ENCODE data around the gene NEK6. TPM values are rescaled to one million over a fixed set of nuclear protein-coding genes. Genes with fewer than 3 reads are reported as not detected.

Gene NEK6
- total and polyA plus RNA-seq, 8 donors, result 38.4 to 132 (median 45.0) TPM

GRCh38 chr9:124376329-124376728 is 118.6 kb downstream of the NEK6 start:
- TF ChIP-seq CTCF (IDR thresholded peaks at IDR 0.05), result no peak
- Histone ChIP-seq H3K4me3 (no peak overlapping the region), H3K27ac (no peak overlapping the region), H3K4me1 (peaks cover 3 to 40% of the 10 kb centered on the region in 2 donors), H3K9me3 (no peaks in the 10 kb centered on the region), H3K27me3 (no peaks in the 10 kb centered on the region), H3K36me3 (peaks cover 0 to 20% of the 10 kb centered on the region in 2 donors)
- ATAC-seq (no peak), DNase-seq (no peak)
- intact Hi-C loops (cut with DNase I), result no loop called here

- H3K27ac ChIP-seq, result no peak overlapping the region
- peaks cover 0 to 21% of the 10 kb centered on the region in 2 donors for H3K36me3 ChIP-seq
- no peaks in the 10 kb centered on the region for H3K9me3 ChIP-seq
- intact Hi-C loops (cut with DNase I), result no loop called here
- TF ChIP-seq CTCF (IDR thresholded peaks at IDR 0.05), result no peak
- DNase-seq, result no peak
- H3K4me3 ChIP-seq, result no peak overlapping the region
- H3K27me3 ChIP-seq, result no peaks in the 10 kb centered on the region
- peaks cover 0 to 35% of the 10 kb centered on the region in 2 donors for H3K4me1 ChIP-seq
- ATAC-seq, result no peak
Measured at GRCh38 chr9:124377551-124378406, 120.0 kb downstream of the NEK6 start.

GRCh38 chr9:124381170-124381945 is 123.6 kb downstream of the NEK6 start:
- Histone ChIP-seq H3K4me1 (peaks cover 3 to 44% of the 10 kb centered on the region in 2 donors), H3K9me3 (no peaks in the 10 kb centered on the region), H3K4me3 (no peak overlapping the region), H3K27ac (peak overlapping the region in 1 of 2 donors; percentile 66), H3K27me3 (no peaks in the 10 kb centered on the region), H3K36me3 (peaks cover 0 to 26% of the 10 kb centered on the region in 2 donors)
- intact Hi-C loops (cut with DNase I), result loop anchor here in 1 of 2 donors (10.0 kb wide), 1 partner anchor 257 kb away; no protein-coding TSS in a partner anchor
- DNase-seq, result no peak
- no peak for TF ChIP-seq CTCF (IDR thresholded peaks at IDR 0.05)
- ATAC-seq, result peak; percentile 21

DNA sequence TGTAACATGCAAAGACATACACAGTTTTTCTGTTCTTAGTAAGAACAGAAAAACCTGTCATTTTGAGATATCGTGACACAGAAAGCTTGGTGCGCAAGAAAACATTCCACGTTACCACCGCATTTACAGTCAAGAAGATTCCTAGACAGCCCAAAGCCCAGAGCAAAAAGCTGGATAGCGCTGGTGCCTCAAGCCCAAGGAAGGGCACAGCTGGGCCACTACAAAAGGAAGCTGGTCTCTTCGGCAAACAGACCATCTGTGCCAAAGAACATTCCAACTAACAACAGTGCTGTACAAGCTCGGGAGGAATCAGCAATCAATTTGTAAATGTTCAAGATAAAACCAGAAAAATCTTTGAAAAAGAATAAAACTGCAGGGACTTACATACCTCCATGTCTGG is 126.5 kb downstream of the NEK6 start:
- peaks cover 3 to 62% of the 10 kb centered on the region in 2 donors for H3K4me1 ChIP-seq
- no peak overlapping the region for H3K27ac ChIP-seq
- no peak for DNase-seq
- intact Hi-C loops (cut with DNase I), result loop anchor here in 1 of 2 donors (10.0 kb wide), 1 partner anchor 259 kb away; no protein-coding TSS in a partner anchor
- no peak for ATAC-seq
- no peak overlapping the region for H3K4me3 ChIP-seq
- no peak for TF ChIP-seq CTCF (IDR thresholded peaks at IDR 0.05)
- no peaks in the 10 kb centered on the region for H3K27me3 ChIP-seq
- H3K9me3 ChIP-seq, result no peaks in the 10 kb centered on the region
- peaks cover 0 to 26% of the 10 kb centered on the region in 2 donors for H3K36me3 ChIP-seq

- ATAC-seq, result no peak
- DNase-seq, result no peak
- H3K4me3 ChIP-seq, result no peak overlapping the region
- H3K27ac ChIP-seq, result no peak overlapping the region
- no peaks in the 10 kb centered on the region for H3K27me3 ChIP-seq
- TF ChIP-seq CTCF (IDR thresholded peaks at IDR 0.05), result no peak
- H3K9me3 ChIP-seq, result no peaks in the 10 kb centered on the region
- intact Hi-C loops (cut with DNase I), result loop anchor here in 1 of 2 donors (10.0 kb wide), 1 partner anchor 260 kb away; no protein-coding TSS in a partner anchor
- peaks cover 3 to 61% of the 10 kb centered on the region in 2 donors for H3K4me1 ChIP-seq
- H3K36me3 ChIP-seq, result peaks cover 0 to 23% of the 10 kb centered on the region in 2 donors
Measured at GRCh38 chr9:124384846-124385245, 127.1 kb downstream of the NEK6 start.

All from left lung (tissue), 10 donors.